Sigmoid colon (tissue), 3 donors: ENCODE measurements around the gene ATG10.

Experiments
- POLR2A ChIP-seq, 2 donors: fragments of 450-650 bp; IDR thresholded peaks; one replicate each; pipeline ENCODE4 v1.6.1; 2016; ENCODE audit warnings: antibody characterized with exemption in 2 of 2, mild to moderate bottlenecking in 2 of 2, moderate library complexity in 2 of 2
- TF ChIP-seq, protein P1 (sequence below), 4 experiments: fragments of 450-650 bp in 3 of 4; fragments of 200-600 bp in 1 of 4; IDR thresholded peaks; one replicate each; pipeline ENCODE4 v1.5.1; 2016 to 2019; ENCODE audit warnings: antibody characterized with exemption in 4 of 4, mild to moderate bottlenecking in 3 of 4, moderate library complexity in 2 of 4

DNA sequence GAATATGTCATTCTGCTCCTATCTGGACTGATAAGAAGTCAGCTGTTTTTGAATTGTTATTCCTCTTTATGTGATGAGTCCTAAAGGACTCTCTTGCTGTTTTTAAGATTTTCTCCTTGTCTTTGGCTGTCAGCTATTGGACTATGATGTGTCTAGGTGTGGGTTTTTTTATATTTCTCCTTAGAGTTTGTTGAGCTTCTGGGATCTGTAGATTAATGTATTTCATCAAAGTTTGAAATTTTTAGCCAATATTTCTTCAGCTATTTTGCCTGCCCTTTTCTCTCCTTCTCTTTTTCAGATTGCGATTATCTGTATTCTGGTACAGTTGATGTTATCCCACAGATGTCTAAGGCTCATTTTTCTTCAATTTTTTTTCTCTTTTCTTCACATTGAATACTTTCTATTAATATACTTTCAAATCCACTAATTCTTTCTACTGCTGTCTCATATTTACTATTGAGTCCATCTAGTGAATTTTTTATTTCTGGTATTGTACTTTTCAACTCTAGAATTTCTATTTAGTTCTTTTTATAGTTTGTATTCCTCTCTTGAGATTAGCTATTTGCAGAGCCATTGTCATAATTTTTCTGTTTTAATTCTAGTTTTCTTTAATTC is 275.2 kb downstream of the ATG10 start:
- TF ChIP-seq, protein P1, sequence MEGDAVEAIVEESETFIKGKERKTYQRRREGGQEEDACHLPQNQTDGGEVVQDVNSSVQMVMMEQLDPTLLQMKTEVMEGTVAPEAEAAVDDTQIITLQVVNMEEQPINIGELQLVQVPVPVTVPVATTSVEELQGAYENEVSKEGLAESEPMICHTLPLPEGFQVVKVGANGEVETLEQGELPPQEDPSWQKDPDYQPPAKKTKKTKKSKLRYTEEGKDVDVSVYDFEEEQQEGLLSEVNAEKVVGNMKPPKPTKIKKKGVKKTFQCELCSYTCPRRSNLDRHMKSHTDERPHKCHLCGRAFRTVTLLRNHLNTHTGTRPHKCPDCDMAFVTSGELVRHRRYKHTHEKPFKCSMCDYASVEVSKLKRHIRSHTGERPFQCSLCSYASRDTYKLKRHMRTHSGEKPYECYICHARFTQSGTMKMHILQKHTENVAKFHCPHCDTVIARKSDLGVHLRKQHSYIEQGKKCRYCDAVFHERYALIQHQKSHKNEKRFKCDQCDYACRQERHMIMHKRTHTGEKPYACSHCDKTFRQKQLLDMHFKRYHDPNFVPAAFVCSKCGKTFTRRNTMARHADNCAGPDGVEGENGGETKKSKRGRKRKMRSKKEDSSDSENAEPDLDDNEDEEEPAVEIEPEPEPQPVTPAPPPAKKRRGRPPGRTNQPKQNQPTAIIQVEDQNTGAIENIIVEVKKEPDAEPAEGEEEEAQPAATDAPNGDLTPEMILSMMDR (IDR thresholded peaks at IDR 0.05) = no peak
- TF ChIP-seq POLR2A (IDR thresholded peaks at IDR 0.05) = no peak
